GM10266 (cell line): ENCODE measurements around the gene KRT74.

ENCODE experiments used
- DNase-seq: peaks from one replicate; pipeline ENCODE4 v3.0.0; 2012; ENCODE audit errors: extremely low spot score
- TF ChIP-seq, protein P1 (sequence below): IDR thresholded peaks from 2 replicates; pipeline ENCODE4 v1.5.1; 2012; ENCODE audit warnings: mild to moderate bottlenecking, low read depth; ENCODE audit not compliant: control insufficient read depth, insufficient read depth; ENCODE audit errors: missing control alignments

KRT74 gene

DNA sequence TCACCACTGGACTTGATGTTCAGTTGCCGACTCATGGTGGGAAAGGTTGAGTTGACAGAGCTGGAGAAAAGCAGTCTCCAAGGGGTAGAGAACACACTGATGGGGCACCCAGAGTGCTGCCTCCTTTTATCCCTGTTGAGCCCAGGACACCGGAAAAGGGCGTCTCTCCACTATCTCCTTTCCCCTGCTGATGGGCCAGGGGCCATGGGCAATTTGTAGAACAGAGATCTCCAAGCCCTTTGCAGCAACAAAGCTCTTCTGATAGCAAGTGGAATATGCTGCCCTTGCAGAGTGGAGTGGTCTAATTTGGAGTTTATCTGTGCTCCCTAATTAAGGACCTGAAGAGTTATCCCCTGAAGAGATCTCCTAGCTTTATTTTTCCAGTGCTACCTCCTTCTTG is at the start of gene KRT74:
TSS of gene KRT74 (minus strand) at position 101 of the 400 bp plus-strand sequence. CDS start at position 35, 66 bp downstream.
- TF ChIP-seq, protein P1, sequence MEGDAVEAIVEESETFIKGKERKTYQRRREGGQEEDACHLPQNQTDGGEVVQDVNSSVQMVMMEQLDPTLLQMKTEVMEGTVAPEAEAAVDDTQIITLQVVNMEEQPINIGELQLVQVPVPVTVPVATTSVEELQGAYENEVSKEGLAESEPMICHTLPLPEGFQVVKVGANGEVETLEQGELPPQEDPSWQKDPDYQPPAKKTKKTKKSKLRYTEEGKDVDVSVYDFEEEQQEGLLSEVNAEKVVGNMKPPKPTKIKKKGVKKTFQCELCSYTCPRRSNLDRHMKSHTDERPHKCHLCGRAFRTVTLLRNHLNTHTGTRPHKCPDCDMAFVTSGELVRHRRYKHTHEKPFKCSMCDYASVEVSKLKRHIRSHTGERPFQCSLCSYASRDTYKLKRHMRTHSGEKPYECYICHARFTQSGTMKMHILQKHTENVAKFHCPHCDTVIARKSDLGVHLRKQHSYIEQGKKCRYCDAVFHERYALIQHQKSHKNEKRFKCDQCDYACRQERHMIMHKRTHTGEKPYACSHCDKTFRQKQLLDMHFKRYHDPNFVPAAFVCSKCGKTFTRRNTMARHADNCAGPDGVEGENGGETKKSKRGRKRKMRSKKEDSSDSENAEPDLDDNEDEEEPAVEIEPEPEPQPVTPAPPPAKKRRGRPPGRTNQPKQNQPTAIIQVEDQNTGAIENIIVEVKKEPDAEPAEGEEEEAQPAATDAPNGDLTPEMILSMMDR: no peak
- no peak for DNase-seq

GRCh38 chr12:52622349-52622748 is 48.7 kb upstream of the KRT74 start:
- TF ChIP-seq, protein P1: no peak
- DNase-seq: no peak

- TF ChIP-seq, protein P1: no peak
- no peak for DNase-seq
Observed at GRCh38 chr12:52618866-52619265, 45.2 kb upstream of the KRT74 start.

GRCh38 chr12:52618216-52618615 is 44.6 kb upstream of the KRT74 start, which contains the start of gene KRT73:
KRT73 (minus strand) TSS chr12:52618559; CDS start chr12:52618524, 35 bp downstream.
- TF ChIP-seq, protein P1: no peak
- DNase-seq: no peak

GRCh38 chr12:52617403-52617785 is 43.8 kb upstream of the KRT74 start:
- TF ChIP-seq, protein P1: no peak
- no peak for DNase-seq

DNA sequence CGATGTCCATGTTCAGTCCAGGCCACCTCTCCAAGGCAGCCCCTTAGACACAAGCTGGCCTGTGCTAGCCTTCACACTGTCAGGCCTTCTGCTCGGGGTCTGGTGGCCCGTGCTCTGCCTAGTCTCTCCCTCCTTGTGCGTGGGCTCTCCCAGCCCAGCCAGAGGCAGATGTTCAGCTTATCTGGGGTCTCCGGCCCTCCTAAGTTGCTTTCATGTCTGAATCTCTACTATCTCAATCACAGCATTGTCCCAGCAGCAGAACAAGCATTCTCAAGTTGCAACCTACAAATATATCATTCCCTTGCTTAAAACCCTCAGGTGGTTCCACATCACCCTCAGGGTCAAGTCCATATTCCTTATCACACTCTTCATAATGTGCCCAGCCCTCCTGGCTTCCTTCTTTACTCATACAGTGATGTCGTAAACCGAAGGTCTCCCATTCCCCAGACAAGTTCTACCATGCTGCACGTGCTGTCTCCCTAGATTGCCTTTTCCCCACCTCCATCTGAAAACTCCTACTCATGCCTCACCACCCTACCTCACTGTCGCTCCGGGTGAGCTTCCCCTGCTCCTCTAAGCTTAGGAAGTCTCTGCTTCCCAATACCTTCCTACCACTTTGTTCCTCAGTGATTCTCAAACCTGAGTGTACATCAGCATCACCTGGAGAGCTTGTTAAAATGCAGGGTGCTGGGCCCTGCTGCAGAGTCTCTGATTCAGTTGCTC is 43.2 kb upstream of the KRT74 start:
- DNase-seq: no peak
- TF ChIP-seq, protein P1: no peak

DNA sequence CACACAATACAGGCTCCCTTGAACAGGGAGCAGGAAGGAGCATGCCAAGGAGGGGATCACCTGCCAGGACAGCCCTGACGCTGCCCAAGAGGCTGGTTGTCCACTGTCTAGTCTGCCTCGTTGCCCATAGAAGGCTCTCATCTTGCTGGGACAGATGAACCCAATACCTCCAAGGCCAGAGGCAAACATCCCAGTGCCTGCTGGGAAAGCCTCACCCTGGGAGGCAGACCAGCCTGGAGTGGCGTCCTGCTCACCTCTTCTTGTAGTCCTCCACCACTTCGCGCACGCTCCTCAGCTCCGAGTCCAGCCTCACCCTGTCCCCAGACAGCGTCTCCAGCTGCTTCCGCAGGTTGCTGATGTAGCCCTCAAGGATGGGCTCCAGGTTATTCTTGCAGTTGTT is 42.3 kb upstream of the KRT74 start:
- no peak for DNase-seq
- TF ChIP-seq, protein P1: no peak
